Endothelial cell of umbilical vein (primary cell): ENCODE measurements around the gene RAD52. TPM values are rescaled to one million over a fixed set of nuclear protein-coding genes. Genes with fewer than 3 reads are reported as not detected.

ENCODE experiments used
- BruUV-seq: library from RNA; stranded (reverse); fragments of 400-500 nt; replicated peaks from 2 replicates; lab custom pipeline; 2021; lab: Mats Ljungman, UMichigan
- CTCF ChIA-PET: fragments of 300-600, 350-600 bp; sonication (Branson Sonifier 250); formaldehyde crosslinking; loops from one replicate; lab custom pipeline; 2021; ENCODE audit warnings: antibody characterized with exemption, inconsistent platforms; lab: Charles Lee
- POLR2A ChIA-PET: fragments of 300-600, 350-600 bp; sonication (Branson Sonifier 250); formaldehyde crosslinking; loops from one replicate; lab custom pipeline; 2021; ENCODE audit warnings: antibody characterized with exemption, inconsistent platforms; lab: Charles Lee
- DNase-seq: peaks from one replicate; pipeline ENCODE4 v3.0.0-alpha.2; 2011; ENCODE audit warnings: low read depth, low spot score
- FAIRE-seq: peaks from 2 replicates; lab custom pipeline; 2011; peaks lifted over from hg19 to GRCh38; lab: Jason Lieb, UNC
- H2AFZ ChIP-seq: 2 replicates; pipeline ENCODE4 v1.6.0; 2012; ENCODE audit warnings: low read depth, low read length, control low read depth, inconsistent platforms
- H3K27ac ChIP-seq: 2 replicates; pipeline ENCODE4 v1.5.1; 2011; ENCODE audit warnings: low read depth, mild to moderate bottlenecking, control low read depth, low read length, moderate library complexity; ENCODE audit not compliant: insufficient read depth
- H3K27me3 ChIP-seq, 2 experiments: 2 replicates each; pipeline versions ENCODE4 v1.6.0 to v1.6.1; 2011; ENCODE audit warnings: low read length in 2 of 2, mixed read lengths in 1 of 2; ENCODE audit not compliant: control insufficient read depth in 2 of 2, insufficient read depth in 2 of 2
- H3K36me3 ChIP-seq, 2 experiments: 2 replicates in 1 of 2; 3 replicates in 1 of 2; pipeline ENCODE4 v1.5.1; 2011; ENCODE audit warnings: low read length in 2 of 2, mild to moderate bottlenecking in 1 of 2, moderate library complexity in 1 of 2; ENCODE audit not compliant: control insufficient read depth in 2 of 2, insufficient read depth in 2 of 2; ENCODE audit errors: extremely low read depth in 1 of 2
- H3K4me1 ChIP-seq: 3 replicates; pipeline ENCODE4 v1.5.1; 2011; ENCODE audit warnings: mild to moderate bottlenecking, low read length; ENCODE audit not compliant: control insufficient read depth, insufficient read depth; ENCODE audit errors: extremely low read depth
- H3K4me2 ChIP-seq: 2 replicates; pipeline ENCODE4 v1.6.1; 2011; ENCODE audit warnings: low read length, control low read depth, mixed read lengths; ENCODE audit not compliant: insufficient read depth
- H3K4me3 ChIP-seq, 3 experiments: fragments of 200-600 bp in 1 of 3; sonication (generic), shearing (Covaris generic) in 1 of 3; replicated peaks in 1 of 3; 2 replicates each; pipeline ENCODE4 v1.5.1; 2011 to 2016; ENCODE audit warnings: control low read depth in 3 of 3, low read length in 3 of 3, mild to moderate bottlenecking in 2 of 3, inconsistent platforms in 1 of 3, low read depth in 1 of 3, moderate library complexity in 1 of 3; ENCODE audit not compliant: insufficient read depth in 1 of 3
- H3K79me2 ChIP-seq: 2 replicates; pipeline ENCODE4 v1.6.0; 2012; ENCODE audit warnings: low read length, inconsistent platforms; ENCODE audit not compliant: control insufficient read depth, insufficient read depth
- H3K9ac ChIP-seq: replicated peaks from 2 replicates; pipeline ENCODE3; 2011; ENCODE audit warnings: low read length, control low read depth; ENCODE audit not compliant: insufficient read depth; ENCODE audit errors: extremely low read depth
- H3K9me1 ChIP-seq: replicated peaks from 3 replicates; pipeline ENCODE4 v1.6.0; 2011; ENCODE audit warnings: mild to moderate bottlenecking, low read length; ENCODE audit not compliant: control insufficient read depth, insufficient read depth; ENCODE audit errors: extremely low read depth
- H3K9me3 ChIP-seq: replicated peaks from 2 replicates; pipeline ENCODE4 v1.5.1; 2012; ENCODE audit warnings: low read length, inconsistent platforms; ENCODE audit not compliant: control insufficient read depth, insufficient read depth
- H4K20me1 ChIP-seq: replicated peaks from 2 replicates; pipeline ENCODE3; 2011; ENCODE audit warnings: mild to moderate bottlenecking, low read length; ENCODE audit not compliant: control insufficient read depth, insufficient read depth; ENCODE audit errors: extremely low read depth
- EZH2 ChIP-seq: IDR thresholded peaks from 2 replicates; pipeline ENCODE4 v1.6.1; 2012; ENCODE audit warnings: borderline replicate concordance, low read depth, mild to moderate bottlenecking, moderate library complexity, low read length, inconsistent platforms; ENCODE audit not compliant: severe bottlenecking
- FOS ChIP-seq: IDR thresholded peaks from 2 replicates; pipeline ENCODE4 v1.6.1; 2011; ENCODE audit warnings: mild to moderate bottlenecking, low read length, moderate library complexity, borderline replicate concordance; ENCODE audit not compliant: insufficient read depth
- GATA2 ChIP-seq: IDR thresholded peaks from 2 replicates; pipeline ENCODE4 v1.7.0; 2011; ENCODE audit warnings: low read depth, mild to moderate bottlenecking, moderate library complexity, mixed read lengths, low read length; ENCODE audit not compliant: insufficient read length, insufficient read depth
- JUN ChIP-seq: IDR thresholded peaks from 2 replicates; pipeline ENCODE4 v1.6.1; 2011; ENCODE audit warnings: borderline replicate concordance, low read depth; ENCODE audit not compliant: insufficient read length, insufficient read depth
- MAX ChIP-seq: IDR thresholded peaks from 2 replicates; pipeline ENCODE4 v1.6.1; 2011; ENCODE audit not compliant: insufficient read depth, insufficient read length
- MYC ChIP-seq: IDR thresholded peaks from one replicate; pipeline ENCODE4 v1.6.1; 2011; ENCODE audit warnings: mild to moderate bottlenecking, low read depth, low read length
- POLR2A ChIP-seq: IDR thresholded peaks from 2 replicates; pipeline ENCODE4 v1.6.1; 2012; ENCODE audit warnings: low read depth, mild to moderate bottlenecking, control low read depth, low read length
- POLR2AphosphoS5 ChIP-seq: IDR thresholded peaks from 2 replicates; pipeline ENCODE4 v1.6.1; 2012; ENCODE audit warnings: low read depth, mild to moderate bottlenecking, control low read depth, low read length, moderate library complexity; ENCODE audit not compliant: insufficient read depth
- dilution Hi-C: fragments of 300-500 bp; cut with MboI; formaldehyde crosslinking; loops from one replicate; pipeline ENCODE4 v1.15.0; 2019; ENCODE audit warnings: low sequenced_read_pairs; ENCODE audit not compliant: extremely low pct_ligation_motif_present
- intact Hi-C: fragments of 100-400 bp; cut with micrococcal nuclease; formaldehyde crosslinking; loops from one replicate; pipeline ENCODE4 v1.10.0; 2022
- polyA plus RNA-seq, 4 experiments: library from polyadenylated mRNA; depleted of rRNA in 3 of 4; stranded (reverse) in 3 of 4; unstranded in 1 of 4; fragments of >200 nt; gene quantifications; 2 replicates each; pipeline versions ENCODE4 v1.2.1 to v1.2.3, GENCODE V29; 2011 to 2012; ENCODE audit warnings: missing spikeins in 1 of 4
- total RNA-seq: library from RNA; stranded (reverse); gene quantifications from 2 replicates; pipeline ENCODE4 v1.2.3, GENCODE V29; 2021
- TF ChIP-seq, protein P1 (sequence below), 2 donors: IDR thresholded peaks; 1 replicate in 1 of 2; 2 replicates in 1 of 2; pipeline ENCODE4 v1.5.1; 2011; ENCODE audit warnings: low read length in 2 of 2, mild to moderate bottlenecking in 2 of 2, moderate library complexity in 2 of 2, control low read depth in 1 of 2, inconsistent platforms in 1 of 2, low read depth in 1 of 2; ENCODE audit not compliant: insufficient read depth in 1 of 2; ENCODE audit errors: extremely low read depth in 1 of 2

The RAD52 gene
- total and polyA plus RNA-seq, 2 donors (not counting 3 experiments of a cell fraction or from before 2014, with no cell fraction given) = 9.4 to 16.1 TPM

DNA sequence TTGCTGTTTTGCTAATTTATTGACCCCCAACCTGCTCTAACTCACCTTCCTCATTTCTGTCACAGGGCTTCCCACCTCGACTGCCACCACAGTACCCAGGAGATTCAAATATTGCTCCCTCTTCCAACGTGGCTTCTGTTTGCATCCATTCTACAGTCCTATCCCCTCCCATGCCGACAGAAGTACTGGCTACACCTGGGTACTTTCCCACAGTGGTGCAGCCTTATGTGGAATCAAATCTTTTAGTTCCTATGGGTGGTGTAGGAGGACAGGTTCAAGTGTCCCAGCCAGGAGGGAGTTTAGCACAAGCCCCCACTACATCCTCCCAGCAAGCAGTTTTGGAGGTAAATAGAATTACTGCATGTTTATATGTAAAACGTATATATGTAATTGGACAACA is 68.8 kb downstream of the RAD52 start:
- Histone ChIP-seq H3K27me3 (no peaks in the 10 kb centered on the region), H3K27ac (no peak overlapping the region), H3K9me3 (no peaks in the 10 kb centered on the region), H3K4me2 (no peak overlapping the region), H3K79me2 (no peaks in the 10 kb centered on the region), H3K36me3 (peaks cover 35 to 42% of the 10 kb centered on the region in 2 experiments), H3K9ac (no peak overlapping the region), H3K4me1 (no peaks in the 10 kb centered on the region), H3K4me3 (no peak overlapping the region), H2AFZ (no peak overlapping the region), H3K9me1 (no peaks in the 10 kb centered on the region), H4K20me1 (no peaks in the 10 kb centered on the region)
- FAIRE-seq (no peak), DNase-seq (no peak)
- dilution Hi-C loops (no loop called here), intact Hi-C loops (no loop called here)
- ChIA-PET POLR2A (no interaction called here), CTCF (no interaction called here)
- BruUV-seq = no TSS peak
- TF ChIP-seq POLR2A (no peak), MYC (no peak), EZH2 (no peak), MAX (no peak)
- TF ChIP-seq, protein P1, sequence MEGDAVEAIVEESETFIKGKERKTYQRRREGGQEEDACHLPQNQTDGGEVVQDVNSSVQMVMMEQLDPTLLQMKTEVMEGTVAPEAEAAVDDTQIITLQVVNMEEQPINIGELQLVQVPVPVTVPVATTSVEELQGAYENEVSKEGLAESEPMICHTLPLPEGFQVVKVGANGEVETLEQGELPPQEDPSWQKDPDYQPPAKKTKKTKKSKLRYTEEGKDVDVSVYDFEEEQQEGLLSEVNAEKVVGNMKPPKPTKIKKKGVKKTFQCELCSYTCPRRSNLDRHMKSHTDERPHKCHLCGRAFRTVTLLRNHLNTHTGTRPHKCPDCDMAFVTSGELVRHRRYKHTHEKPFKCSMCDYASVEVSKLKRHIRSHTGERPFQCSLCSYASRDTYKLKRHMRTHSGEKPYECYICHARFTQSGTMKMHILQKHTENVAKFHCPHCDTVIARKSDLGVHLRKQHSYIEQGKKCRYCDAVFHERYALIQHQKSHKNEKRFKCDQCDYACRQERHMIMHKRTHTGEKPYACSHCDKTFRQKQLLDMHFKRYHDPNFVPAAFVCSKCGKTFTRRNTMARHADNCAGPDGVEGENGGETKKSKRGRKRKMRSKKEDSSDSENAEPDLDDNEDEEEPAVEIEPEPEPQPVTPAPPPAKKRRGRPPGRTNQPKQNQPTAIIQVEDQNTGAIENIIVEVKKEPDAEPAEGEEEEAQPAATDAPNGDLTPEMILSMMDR (IDR thresholded peaks at IDR 0.05; ENCODE audit: extremely low read depth in 1 of 2, insufficient read depth in 1 of 2, low read depth in 1 of 2, low read length in 2 of 2) = no peak

- Histone ChIP-seq H3K9me3 (no peaks in the 10 kb centered on the region), H3K4me3 (no peak overlapping the region), H3K36me3 (peaks cover 26 to 34% of the 10 kb centered on the region in 2 experiments), H3K27ac (no peak overlapping the region), H3K27me3 (no peaks in the 10 kb centered on the region), H3K9me1 (no peaks in the 10 kb centered on the region), H3K9ac (no peak overlapping the region), H4K20me1 (no peaks in the 10 kb centered on the region), H3K4me1 (no peaks in the 10 kb centered on the region), H2AFZ (no peak overlapping the region), H3K79me2 (no peaks in the 10 kb centered on the region), H3K4me2 (no peak overlapping the region)
- BruUV-seq = no TSS peak
- TF ChIP-seq POLR2A (no peak), MAX (no peak), GATA2 (no peak), FOS (no peak), MYC (no peak), EZH2 (no peak), POLR2AphosphoS5 (no peak), JUN (no peak)
- TF ChIP-seq, protein P1 (IDR thresholded peaks at IDR 0.05; ENCODE audit: extremely low read depth in 1 of 2, insufficient read depth in 1 of 2, low read depth in 1 of 2, low read length in 2 of 2) = no peak
- intact Hi-C loops (no loop called here), dilution Hi-C loops (no loop called here)
- DNase-seq (no peak), FAIRE-seq (no peak)
- POLR2A ChIA-PET = interaction anchor here (0.7 kb wide), 1 partner anchor 304 kb away, joined by 4 read pairs; no protein-coding TSS in a partner anchor
- CTCF ChIA-PET = no interaction called here
Observed at GRCh38 chr12:879641-880040, 69.9 kb downstream of the RAD52 start.
